NCI-H2081 (cell line): ENCODE data around the gene LYZL6.
"Not testable (repeated sequence)": the region's sequence is repeated elsewhere in the genome, so short reads cannot be mapped to it uniquely, and the experiment has no call there.

Experiments used
- DNase-seq, 2 experiments: peaks; one replicate each; lab custom pipeline; 2025; lab: John Stamatoyannopoulos, UW

Gene LYZL6

DNA sequence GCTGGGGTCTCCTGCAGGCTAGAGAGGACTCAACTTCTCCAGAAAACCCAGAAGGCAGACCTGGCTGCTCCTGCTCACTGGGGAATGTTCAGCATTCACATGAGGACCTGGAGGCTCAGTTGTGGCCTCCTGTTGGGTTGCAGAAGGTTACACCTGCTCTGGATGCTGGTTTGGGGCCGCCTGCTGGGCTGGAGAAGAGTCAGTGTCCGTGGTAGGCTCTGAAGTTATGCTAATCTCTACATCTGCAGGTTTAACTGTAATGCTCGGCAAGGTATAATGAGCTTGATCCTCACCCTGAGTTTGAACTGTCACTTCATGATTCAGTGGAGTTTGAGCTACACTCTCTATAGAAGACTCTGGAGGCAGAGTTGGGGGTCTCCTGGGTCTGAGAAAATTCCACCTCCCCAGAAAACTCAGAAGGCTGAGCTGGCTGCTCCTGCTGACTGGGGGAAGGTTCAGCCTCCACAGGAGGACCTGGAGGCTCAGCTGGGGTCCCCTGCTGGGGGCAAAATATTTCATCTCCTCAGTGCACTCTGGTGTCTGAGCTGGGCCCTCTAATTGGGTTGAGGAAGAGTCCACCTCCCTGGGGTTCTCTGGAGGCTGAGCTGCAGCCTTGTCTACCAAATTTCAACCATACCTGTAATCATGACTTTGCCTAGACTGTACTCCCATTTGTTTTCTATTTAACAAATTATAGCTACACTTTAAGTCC, 36.4 kb downstream of the LYZL6 start:
- DNase-seq, result no peak

DNA sequence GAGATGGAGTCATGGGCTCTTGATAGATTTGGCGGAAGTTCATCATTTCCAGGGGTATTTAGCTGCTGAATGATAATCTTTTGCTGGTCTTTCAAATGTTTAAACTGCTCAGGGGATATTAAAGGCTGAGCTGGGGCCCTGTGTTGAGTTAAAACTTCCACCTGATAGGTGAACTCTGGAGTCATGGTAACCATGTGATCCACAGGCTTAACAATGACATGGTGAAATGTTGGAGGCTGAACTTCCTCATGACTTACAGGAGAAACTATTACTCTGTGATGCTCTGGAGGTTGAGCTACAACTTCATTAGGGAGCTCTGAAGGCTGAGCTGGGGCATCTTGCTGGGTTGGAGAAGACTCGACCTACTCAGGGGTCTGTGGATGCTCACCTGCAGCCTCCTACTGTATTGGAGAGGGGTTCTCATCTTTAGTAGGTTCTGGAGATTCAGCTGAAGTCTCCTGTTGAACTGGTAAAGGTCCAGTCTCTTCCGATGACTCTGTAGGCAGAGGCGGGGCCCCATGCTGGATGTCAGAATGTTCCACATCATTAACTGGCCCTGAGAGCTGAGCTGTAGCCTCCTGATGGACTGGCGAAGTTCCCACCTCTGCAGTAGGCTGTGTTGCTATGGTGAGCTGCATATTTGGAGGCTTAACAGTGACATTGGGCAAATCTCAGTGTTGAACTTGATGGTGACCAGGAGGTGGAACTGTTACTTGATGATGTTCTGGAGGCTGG, 37.2 kb downstream of the LYZL6 start:
- DNase-seq, result no peak

DNA sequence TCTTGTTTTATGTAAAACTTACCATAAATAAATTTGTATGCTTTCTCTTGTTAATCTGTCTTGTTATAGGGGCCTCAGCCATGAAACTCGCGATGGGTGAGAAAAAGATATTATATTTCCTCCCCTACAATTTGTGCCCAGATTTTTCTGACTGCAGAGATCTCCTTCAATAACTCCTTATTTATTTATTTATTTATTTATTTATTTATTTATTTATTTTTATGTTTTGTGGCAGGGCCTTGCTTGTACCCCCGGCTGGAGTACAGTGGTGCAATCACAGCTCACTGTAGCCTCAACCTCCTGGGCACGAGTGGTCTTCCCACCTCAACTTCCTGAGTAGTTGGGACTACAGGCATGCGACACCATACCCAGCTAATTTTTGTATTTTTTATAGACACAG, 40.1 kb downstream of the LYZL6 start:
- DNase-seq, result no peak

- DNase-seq, result no peak
Measured at GRCh38 chr17:35901631-35902175, 41.8 kb downstream of the LYZL6 start.

DNA sequence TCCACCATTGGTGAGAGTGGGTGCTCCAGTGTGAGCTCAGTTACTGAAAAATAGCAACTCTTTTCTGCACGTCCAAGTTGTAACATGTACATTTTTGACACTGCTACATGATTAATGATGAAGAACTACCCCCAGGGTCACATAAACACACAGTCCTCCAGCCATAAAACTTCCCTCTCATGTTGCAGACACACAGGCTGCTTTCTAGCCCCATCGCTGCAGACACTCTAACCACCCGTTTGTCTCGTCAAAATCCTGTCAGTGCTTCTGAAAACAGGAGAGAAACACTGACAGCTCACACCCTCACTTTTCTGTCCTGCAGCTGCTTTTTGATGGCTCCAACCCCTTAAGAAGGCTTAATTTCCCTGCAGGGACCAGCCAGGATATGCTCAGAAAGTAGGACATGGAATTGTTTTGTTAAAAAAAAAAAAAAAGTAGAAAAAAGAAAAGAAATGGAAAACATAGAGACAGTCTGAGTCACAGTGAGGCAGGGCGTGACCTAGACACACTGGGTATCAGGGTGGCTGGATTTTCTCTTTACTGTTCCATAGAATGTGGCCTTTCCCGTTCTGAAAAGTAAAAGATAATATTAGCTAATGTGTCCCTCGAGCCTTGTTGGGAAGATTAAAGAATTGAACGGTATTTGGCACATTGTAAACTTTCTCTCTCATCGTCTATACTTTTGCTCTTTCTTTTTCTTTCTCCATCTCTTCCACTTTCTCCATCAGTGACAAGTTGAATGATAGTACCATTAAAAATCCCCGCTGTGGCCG, 42.6 kb downstream of the LYZL6 start:
- no peak for DNase-seq

- DNase-seq, result no peak
Measured at GRCh38 chr17:35900280-35900679, 43.2 kb downstream of the LYZL6 start.

DNA sequence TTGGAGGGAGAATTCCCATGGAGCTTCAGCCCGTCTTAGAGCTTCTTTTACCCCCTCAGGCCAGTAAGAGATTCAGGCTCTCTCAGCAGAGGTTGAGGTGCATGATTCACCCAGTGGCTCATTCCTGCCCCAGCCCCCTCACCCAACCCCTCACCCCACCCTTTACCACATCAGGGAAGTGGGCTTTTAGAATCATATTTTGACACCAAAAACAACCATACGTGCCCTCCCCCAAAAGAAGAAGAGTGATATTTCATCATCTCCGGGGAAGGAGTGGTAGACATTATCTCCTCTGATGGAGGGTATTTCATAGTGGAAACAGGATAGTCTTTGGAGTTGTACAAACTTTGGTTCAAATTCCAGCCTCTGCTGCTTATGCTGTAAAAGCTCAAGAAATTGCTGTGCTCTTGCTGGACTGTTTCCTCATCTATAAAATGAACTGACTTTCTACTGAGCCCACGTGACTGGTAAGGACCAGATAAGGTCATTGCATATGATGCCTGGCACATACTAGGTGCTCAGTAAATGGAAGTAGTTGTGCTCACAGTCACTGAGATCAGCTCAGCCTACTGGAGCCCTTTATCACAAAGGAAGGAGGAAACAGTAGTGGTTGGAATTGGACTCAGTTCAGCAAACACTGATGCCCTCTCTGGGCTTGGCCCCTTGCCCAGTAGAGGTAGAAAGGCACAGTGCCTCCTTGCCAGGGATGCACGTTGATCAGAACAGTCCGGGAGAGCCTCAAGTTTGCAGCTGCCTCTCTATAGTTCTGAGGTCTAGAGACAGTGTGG, 45.0 kb downstream of the LYZL6 start:
- DNase-seq, result peak in 1 of 2 experiments; percentile 28

- not testable (repeated sequence) for DNase-seq
Measured at GRCh38 chr17:35897772-35898171, 45.7 kb downstream of the LYZL6 start.

DNA sequence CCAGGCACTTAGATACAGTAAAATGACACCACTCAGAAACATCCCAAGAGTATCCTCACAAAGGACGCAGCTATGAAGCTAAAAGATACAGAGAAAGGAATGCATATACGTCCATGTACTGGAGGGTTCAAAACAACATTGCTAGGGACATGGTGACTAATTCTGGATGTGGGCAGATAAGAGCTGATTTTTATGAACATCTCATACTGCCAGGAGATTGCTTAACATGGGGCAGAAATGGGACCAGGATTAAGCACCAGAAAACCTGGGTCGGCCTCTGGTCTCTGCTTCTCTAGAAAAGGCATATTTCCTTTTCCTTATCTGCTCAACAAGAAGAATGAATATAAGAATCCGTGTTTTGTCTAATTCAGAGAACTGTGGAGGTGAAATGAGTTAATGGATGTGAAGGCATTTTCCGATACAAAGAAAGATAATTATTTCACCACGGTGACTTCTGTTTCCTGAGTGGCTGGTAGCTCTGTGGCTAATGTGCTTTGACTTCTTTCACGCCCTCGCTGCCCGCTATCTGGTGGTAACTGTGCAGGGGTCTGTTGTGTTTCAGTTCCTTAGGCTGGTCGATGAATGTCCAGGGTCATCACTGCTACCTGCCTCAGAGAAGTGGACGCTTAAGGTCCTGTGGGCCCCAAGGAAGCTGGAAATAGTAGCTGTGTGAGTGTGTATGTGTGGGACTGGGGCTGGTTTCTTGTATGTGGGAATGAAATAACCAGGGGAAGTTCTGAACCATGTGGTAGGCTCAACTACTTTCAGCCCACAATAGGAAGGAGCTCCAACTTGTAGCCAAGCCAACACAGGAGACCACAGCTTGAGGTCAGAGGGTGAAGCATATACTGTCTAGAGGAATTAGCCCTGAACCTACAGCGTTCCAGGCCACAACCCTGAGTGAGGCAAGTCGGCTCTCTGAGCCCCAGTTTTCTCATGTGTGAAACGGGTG, 47.6 kb downstream of the LYZL6 start:
- DNase-seq, result no peak

- no peak for DNase-seq
Measured at GRCh38 chr17:35894206-35894605, 49.3 kb downstream of the LYZL6 start.

- DNase-seq, result no peak
Measured at GRCh38 chr17:35893751-35894150, 49.8 kb downstream of the LYZL6 start.

DNA sequence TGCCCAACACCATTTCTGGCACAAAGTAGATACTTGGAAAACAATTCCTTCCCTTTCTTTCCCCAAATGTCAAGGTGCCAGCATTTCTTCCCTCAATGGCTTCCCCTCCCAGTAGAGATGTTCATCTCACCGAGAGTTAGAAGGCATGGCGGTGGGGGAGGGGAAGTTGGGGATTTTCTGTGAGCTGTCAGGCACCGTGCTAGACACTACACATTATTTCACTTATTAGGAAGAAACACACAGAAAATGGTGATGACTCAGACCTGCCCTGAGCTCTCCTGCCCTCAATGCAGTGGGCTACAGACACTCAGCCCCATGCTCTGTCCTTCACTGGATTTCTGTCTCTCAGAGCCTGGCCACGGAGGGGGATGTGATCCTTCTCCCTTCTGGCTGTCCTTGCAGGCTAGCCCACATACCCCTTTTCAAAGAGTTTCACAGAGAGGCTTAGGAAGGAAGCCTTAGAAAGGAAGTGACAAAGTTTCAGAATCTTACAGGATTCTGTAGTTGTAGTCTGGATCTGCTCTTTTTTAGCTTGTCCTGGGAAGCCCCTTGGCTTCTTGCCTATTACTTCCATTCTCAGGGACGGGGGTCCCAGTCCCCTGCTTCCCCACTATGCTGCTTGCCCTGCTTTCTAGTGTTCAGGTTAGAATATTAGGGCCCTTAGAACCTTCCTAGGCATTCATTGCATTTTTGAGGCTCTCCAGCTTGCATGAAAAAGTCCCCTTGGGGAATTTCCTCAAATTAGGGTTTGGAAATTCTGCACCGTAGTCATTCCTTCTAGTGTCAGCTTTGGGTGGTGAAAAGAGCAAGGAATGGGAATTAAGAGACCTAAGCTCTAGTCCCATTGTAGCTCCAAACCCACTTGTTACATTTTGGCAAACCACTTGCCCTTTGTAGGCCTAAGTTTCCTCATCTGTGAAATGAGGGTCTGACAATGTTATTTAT, 51.1 kb downstream of the LYZL6 start:
- DNase-seq, result no peak

DNA sequence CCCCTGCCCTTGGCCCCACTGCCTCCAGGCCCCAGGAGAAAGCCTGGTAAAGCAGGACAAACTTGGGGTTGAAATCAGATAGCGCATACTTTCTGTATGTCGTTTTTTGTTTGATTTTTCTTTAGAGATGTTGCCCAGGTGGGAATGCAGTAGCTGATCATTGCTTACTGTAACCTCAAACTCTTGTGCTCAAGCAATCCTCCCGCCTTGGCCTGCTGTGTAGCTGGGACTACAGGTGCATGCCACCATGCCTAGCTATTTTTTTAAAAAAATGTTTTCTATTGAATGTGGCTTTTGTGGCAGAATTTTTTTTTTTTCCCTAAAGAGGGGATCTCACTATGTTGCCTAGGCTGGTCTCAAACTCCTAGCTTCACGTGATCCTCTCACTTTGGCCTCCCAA, 52.2 kb downstream of the LYZL6 start:
- no peak for DNase-seq

- no peak for DNase-seq
Measured at GRCh38 chr17:35890774-35891155, 52.7 kb downstream of the LYZL6 start.

- DNase-seq, result no peak
Measured at GRCh38 chr17:35889818-35890773, 53.4 kb downstream of the LYZL6 start.

DNA sequence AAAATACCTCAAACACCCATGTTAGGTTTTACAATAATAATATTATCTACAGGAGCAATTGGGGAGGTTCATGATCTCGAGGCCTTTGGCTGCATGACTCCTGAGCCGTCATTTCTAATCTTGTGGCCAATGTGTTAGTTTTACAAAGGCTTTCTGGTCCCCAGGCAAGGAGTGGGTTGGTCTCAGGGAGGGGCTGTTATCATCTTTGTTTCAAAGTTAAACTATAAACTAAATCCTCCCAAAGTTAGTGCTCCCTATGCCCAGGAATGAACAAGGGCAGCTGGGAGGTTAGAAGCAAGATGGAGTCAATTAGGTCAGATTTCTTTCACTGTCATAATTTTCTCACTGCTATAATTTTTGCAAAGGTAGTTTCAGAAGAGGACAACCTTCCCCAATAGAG, 54.3 kb downstream of the LYZL6 start:
- no peak for DNase-seq
